HCT116 (cell line): ENCODE data around the gene NRN1. TPM values are rescaled to one million over a fixed set of nuclear protein-coding genes. Genes with fewer than 3 reads are reported as not detected.

ENCODE experiments used
- ATAC-seq: fragments of 200-7000 bp; cut with Tn5 transposase; 2 replicates; pipeline ENCODE4 v1.9.1; 2020; ENCODE audit warnings: mild to moderate bottlenecking, moderate library complexity
- BruUV-seq: library from RNA; stranded (reverse); fragments of 400-500 nt; replicated peaks from 2 replicates; lab custom pipeline; 2021; lab: Mats Ljungman, UMichigan
- CTCF ChIA-PET: fragments of 300-600 bp; sonication (Branson Sonifier 250); formaldehyde crosslinking; loops from one replicate; lab custom pipeline; 2021; ENCODE audit warnings: antibody characterized with exemption; lab: Charles Lee
- POLR2A ChIA-PET: fragments of 300-600, 350-600 bp; sonication (Branson Sonifier 250); formaldehyde crosslinking; loops from one replicate; lab custom pipeline; 2021; ENCODE audit warnings: antibody characterized with exemption; lab: Charles Lee
- RAD21 ChIA-PET, 2 experiments: fragments of 300-600 bp; sonication (Branson Sonifier 250); formaldehyde crosslinking; loops; one replicate each; lab custom pipeline; 2023; ENCODE audit warnings: low total read pairs in 2 of 2; ENCODE audit not compliant: uncharacterized antibody in 2 of 2, unreplicated experiment in 2 of 2, low non-redundant PET in 1 of 2; lab: Charles Lee
- DNase-seq: peaks from one replicate; pipeline ENCODE4 v3.0.0-alpha.2; 2010; ENCODE audit warnings: low read depth, low spot score
- H2AFZ ChIP-seq: fragments of 200-600 bp; shearing (Covaris generic), sonication (generic); 2 replicates; pipeline ENCODE4 v1.6.1; 2017; ENCODE audit warnings: low read depth, mixed run types, mixed read lengths, antibody characterized with exemption, low read length; ENCODE audit not compliant: poor library complexity, severe bottlenecking
- H3K27ac ChIP-seq: 2 replicates; pipeline ENCODE4 v1.5.1; 2012; ENCODE audit warnings: low read depth, low read length
- H3K27me3 ChIP-seq: fragments of 200-600 bp; sonication (generic); 2 replicates; pipeline ENCODE4 v1.6.1; 2016; ENCODE audit warnings: mixed run types, low read length, mixed read lengths; ENCODE audit not compliant: insufficient read depth
- H3K36me3 ChIP-seq, 2 experiments: fragments of 200-500 bp in 1 of 2; fragments of 200-600 bp in 1 of 2; sonication (Bioruptor generic) in 1 of 2; sonication (generic) in 1 of 2; 2 replicates each; pipeline versions ENCODE4 v1.5.1 to v1.6.1; 2014 to 2016; ENCODE audit warnings: low read length in 2 of 2, inconsistent platforms in 1 of 2, mixed read lengths in 1 of 2, mixed run types in 1 of 2; ENCODE audit not compliant: insufficient read depth in 2 of 2, control insufficient read depth in 1 of 2
- H3K4me1 ChIP-seq, 2 experiments: fragments of 200-600 bp in 1 of 2; sonication (generic) in 1 of 2; 2 replicates each; pipeline versions ENCODE4 v1.5.1 to v1.6.1; 2012 to 2017; ENCODE audit warnings: low read length in 2 of 2, inconsistent platforms in 1 of 2, mild to moderate bottlenecking in 1 of 2, mixed read lengths in 1 of 2, mixed run types in 1 of 2, moderate library complexity in 1 of 2; ENCODE audit not compliant: insufficient read depth in 2 of 2, control insufficient read depth in 1 of 2
- H3K4me2 ChIP-seq: fragments of 200-600 bp; sonication (generic); 2 replicates; pipeline ENCODE4 v1.6.1; 2017; ENCODE audit warnings: mixed run types, low read length, mixed read lengths
- H3K4me3 ChIP-seq, 2 experiments: fragments of 200-600 bp in 1 of 2; sonication (generic) in 1 of 2; replicated peaks in 1 of 2; 2 replicates each; pipeline ENCODE4 v1.5.1; 2011 to 2016; ENCODE audit warnings: low read length in 2 of 2, control low read depth in 1 of 2, low read depth in 1 of 2, mild to moderate bottlenecking in 1 of 2, mixed read lengths in 1 of 2, mixed run types in 1 of 2
- H3K79me2 ChIP-seq: fragments of 200-600 bp; sonication (generic); 2 replicates; pipeline ENCODE4 v1.6.1; 2017; ENCODE audit warnings: mild to moderate bottlenecking, mixed run types, low read length, moderate library complexity, mixed read lengths; ENCODE audit not compliant: insufficient read depth
- H3K9ac ChIP-seq: fragments of 200-600 bp; sonication (generic); 2 replicates; pipeline ENCODE4 v1.6.1; 2016; ENCODE audit warnings: low read length, mixed read lengths
- H3K9me2 ChIP-seq: fragments of 200-600 bp; sonication (generic), shearing (Covaris generic); 2 replicates; pipeline ENCODE4 v1.6.1; 2017; ENCODE audit warnings: mixed run types, mild to moderate bottlenecking, moderate library complexity; ENCODE audit not compliant: insufficient read depth
- H3K9me3 ChIP-seq, 2 experiments: fragments of 200-500 bp in 1 of 2; fragments of 200-600 bp in 1 of 2; sonication (Bioruptor generic) in 1 of 2; sonication (generic) in 1 of 2; 2 replicates each; pipeline ENCODE4 v1.6.1; 2014 to 2017; ENCODE audit warnings: low read length in 2 of 2, mixed read lengths in 2 of 2, inconsistent platforms in 1 of 2, low read depth in 1 of 2, mild to moderate bottlenecking in 1 of 2, mixed run types in 1 of 2, moderate library complexity in 1 of 2; ENCODE audit not compliant: control insufficient read depth in 1 of 2, insufficient read depth in 1 of 2
- H4K20me1 ChIP-seq: fragments of 200-600 bp; sonication (generic), shearing (Covaris generic); 2 replicates; pipeline ENCODE4 v1.6.1; 2017; ENCODE audit warnings: mixed run types, mild to moderate bottlenecking, moderate library complexity; ENCODE audit not compliant: insufficient read depth
- CBX3 ChIP-seq: IDR thresholded peaks from 2 replicates; pipeline ENCODE4 v1.6.1; 2012; ENCODE audit warnings: low read depth
- CEBPB ChIP-seq: IDR thresholded peaks from 2 replicates; pipeline ENCODE4 v1.6.1; 2012; ENCODE audit warnings: low read depth
- EGR1 ChIP-seq: IDR thresholded peaks from 2 replicates; pipeline ENCODE4 v1.6.1; 2012; ENCODE audit warnings: low read depth
- ELF1 ChIP-seq: IDR thresholded peaks from 2 replicates; pipeline ENCODE4 v1.6.1; 2012; ENCODE audit warnings: low read depth, borderline replicate concordance
- EZH2 ChIP-seq: fragments of 200-600 bp; sonication (generic); IDR thresholded peaks from 2 replicates; pipeline ENCODE4 v1.6.1; 2017; ENCODE audit warnings: antibody characterized with exemption, mixed run types
- FOSL1 ChIP-seq: IDR thresholded peaks from 2 replicates; pipeline ENCODE4 v1.6.1; 2012; ENCODE audit warnings: low read depth
- JUND ChIP-seq: IDR thresholded peaks from 2 replicates; pipeline ENCODE4 v1.6.1; 2012
- POLR2A ChIP-seq: IDR thresholded peaks from 2 replicates; pipeline ENCODE4 v1.7.0; 2011; ENCODE audit warnings: borderline replicate concordance; ENCODE audit not compliant: insufficient read depth, insufficient read length; ENCODE audit errors: extremely low read depth
- RAD21 ChIP-seq: IDR thresholded peaks from 2 replicates; pipeline ENCODE4 v1.6.1; 2012; ENCODE audit warnings: low read depth, mild to moderate bottlenecking
- REST ChIP-seq: IDR thresholded peaks from 2 replicates; pipeline ENCODE4 v1.6.1; 2012; ENCODE audit warnings: low read depth
- SIN3A ChIP-seq: IDR thresholded peaks from 2 replicates; pipeline ENCODE4 v1.6.1; 2012; ENCODE audit warnings: low read depth
- SP1 ChIP-seq: IDR thresholded peaks from 2 replicates; pipeline ENCODE4 v1.6.1; 2012; ENCODE audit warnings: low read depth
- SRF ChIP-seq: IDR thresholded peaks from 2 replicates; pipeline ENCODE4 v1.6.1; 2012; ENCODE audit warnings: low read depth
- TCF7L2 ChIP-seq: IDR thresholded peaks from 2 replicates; pipeline ENCODE4 v1.7.0; 2011; ENCODE audit warnings: borderline replicate concordance, inconsistent platforms; ENCODE audit not compliant: insufficient read depth, insufficient read length; ENCODE audit errors: extremely low read depth
- YY1 ChIP-seq: IDR thresholded peaks from 2 replicates; pipeline ENCODE4 v1.6.1; 2011; ENCODE audit warnings: low read length, low read depth, moderate library complexity, mild to moderate bottlenecking; ENCODE audit not compliant: insufficient replicate concordance; ENCODE audit errors: extremely low read depth
- ZBTB33 ChIP-seq: IDR thresholded peaks from 2 replicates; pipeline ENCODE4 v1.6.1; 2011; ENCODE audit warnings: mild to moderate bottlenecking, low read length, moderate library complexity; ENCODE audit not compliant: insufficient replicate concordance; ENCODE audit errors: extremely low read depth
- ZNF274 ChIP-seq: fragments of 200-500 bp; sonication (Bioruptor generic); IDR thresholded peaks from 2 replicates; pipeline ENCODE4 v1.6.1; 2014; ENCODE audit warnings: mild to moderate bottlenecking, low read depth, low read length, inconsistent platforms
- intact Hi-C: fragments of 100-400 bp; cut with micrococcal nuclease; formaldehyde crosslinking; loops from 2 replicates; pipeline ENCODE4 v1.10.0; 2022
- total RNA-seq: library from RNA; stranded (reverse); gene quantifications from one replicate; pipeline ENCODE4 v1.2.1, GENCODE V29; 2021; ENCODE audit not compliant: unreplicated experiment
- TF ChIP-seq, protein P1 (sequence below): IDR thresholded peaks from 2 replicates; pipeline ENCODE4 v1.6.1; 2012
- TF ChIP-seq, protein P2 (sequence below), 3 experiments: fragments of 200-600 bp in 1 of 3; sonication (generic) in 1 of 3; IDR thresholded peaks in 2 of 3; conservative IDR thresholded peaks in 1 of 3; 2 replicates each; pipeline ENCODE4 v1.5.1; 2012 to 2017; ENCODE audit warnings: low read depth in 2 of 3, low read length in 2 of 3, antibody characterized with exemption in 1 of 3, borderline replicate concordance in 1 of 3, control low read depth in 1 of 3, mild to moderate bottlenecking in 1 of 3, mixed read lengths in 1 of 3, mixed run types in 1 of 3, moderate library complexity in 1 of 3; ENCODE audit not compliant: insufficient read depth in 1 of 3

The NRN1 gene
- total RNA-seq, 1 experiment from 2014 or later = not detected

GRCh38 chr6:5998711-5999687, 7.7 kb downstream of the NRN1 start:
- Histone ChIP-seq H3K9ac (no peak overlapping the region), H3K27ac (no peak overlapping the region), H3K27me3 (no peaks in the 10 kb centered on the region), H2AFZ (no peak overlapping the region), H3K9me2 (no peaks in the 10 kb centered on the region), H3K9me3 (no peaks in the 10 kb centered on the region), H3K36me3 (no peaks in the 10 kb centered on the region), H3K4me3 (no peak overlapping the region), H3K4me1 (no peaks in the 10 kb centered on the region), H3K79me2 (no peaks in the 10 kb centered on the region), H4K20me1 (no peaks in the 10 kb centered on the region), H3K4me2 (no peak overlapping the region)
- no peak for DNase-seq
- intact Hi-C loops = no loop called here
- RAD21 ChIA-PET = no interaction called here
- CTCF ChIA-PET = no interaction called here
- POLR2A ChIA-PET = no interaction called here
- BruUV-seq = no TSS peak
- no peak for ATAC-seq
- no peak for TF ChIP-seq TCF7L2
- TF ChIP-seq JUND = no peak
- TF ChIP-seq ELF1 = no peak
- TF ChIP-seq, protein P1, sequence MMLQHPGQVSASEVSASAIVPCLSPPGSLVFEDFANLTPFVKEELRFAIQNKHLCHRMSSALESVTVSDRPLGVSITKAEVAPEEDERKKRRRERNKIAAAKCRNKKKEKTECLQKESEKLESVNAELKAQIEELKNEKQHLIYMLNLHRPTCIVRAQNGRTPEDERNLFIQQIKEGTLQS = no peak
- TF ChIP-seq CEBPB = no peak
- TF ChIP-seq FOSL1 = no peak
- no peak for TF ChIP-seq RAD21
- TF ChIP-seq ZBTB33 = no peak
- TF ChIP-seq, protein P2, sequence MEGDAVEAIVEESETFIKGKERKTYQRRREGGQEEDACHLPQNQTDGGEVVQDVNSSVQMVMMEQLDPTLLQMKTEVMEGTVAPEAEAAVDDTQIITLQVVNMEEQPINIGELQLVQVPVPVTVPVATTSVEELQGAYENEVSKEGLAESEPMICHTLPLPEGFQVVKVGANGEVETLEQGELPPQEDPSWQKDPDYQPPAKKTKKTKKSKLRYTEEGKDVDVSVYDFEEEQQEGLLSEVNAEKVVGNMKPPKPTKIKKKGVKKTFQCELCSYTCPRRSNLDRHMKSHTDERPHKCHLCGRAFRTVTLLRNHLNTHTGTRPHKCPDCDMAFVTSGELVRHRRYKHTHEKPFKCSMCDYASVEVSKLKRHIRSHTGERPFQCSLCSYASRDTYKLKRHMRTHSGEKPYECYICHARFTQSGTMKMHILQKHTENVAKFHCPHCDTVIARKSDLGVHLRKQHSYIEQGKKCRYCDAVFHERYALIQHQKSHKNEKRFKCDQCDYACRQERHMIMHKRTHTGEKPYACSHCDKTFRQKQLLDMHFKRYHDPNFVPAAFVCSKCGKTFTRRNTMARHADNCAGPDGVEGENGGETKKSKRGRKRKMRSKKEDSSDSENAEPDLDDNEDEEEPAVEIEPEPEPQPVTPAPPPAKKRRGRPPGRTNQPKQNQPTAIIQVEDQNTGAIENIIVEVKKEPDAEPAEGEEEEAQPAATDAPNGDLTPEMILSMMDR (IDR thresholded peaks at IDR 0.05 in 2 of 3, conservative IDR thresholded peaks at IDR 0.05 in 1 of 3; ENCODE audit: borderline replicate concordance in 1 of 3, insufficient read depth in 1 of 3, low read depth in 2 of 3, low read length in 2 of 3) = no peak
- TF ChIP-seq EZH2 = no peak
- TF ChIP-seq CBX3 = no peak
- TF ChIP-seq ZNF274 = no peak
- TF ChIP-seq SIN3A = no peak
- no peak for TF ChIP-seq YY1
- TF ChIP-seq SRF = no peak
- TF ChIP-seq SP1 = no peak
- no peak for TF ChIP-seq POLR2A
- TF ChIP-seq REST = no peak
- TF ChIP-seq EGR1 = no peak
